Ectodermal cell (in vitro differentiated cells): ENCODE measurements around the gene ZNF333.

Experiments
- H3K27ac ChIP-seq: 2 replicates; pipeline ENCODE4 v1.7.0; 2013; ENCODE audit warnings: mild to moderate bottlenecking, low read depth, low read length; ENCODE audit not compliant: insufficient read depth, poor library complexity, severe bottlenecking
- H3K27me3 ChIP-seq: 2 replicates; pipeline ENCODE4 v1.7.0; 2013; ENCODE audit warnings: mild to moderate bottlenecking, low read length; ENCODE audit not compliant: insufficient read depth, control insufficient read depth, poor library complexity, severe bottlenecking
- H3K36me3 ChIP-seq: one replicate; pipeline ENCODE4 v1.7.0; 2013; ENCODE audit warnings: low read length; ENCODE audit not compliant: control insufficient read depth, insufficient read depth
- H3K4me1 ChIP-seq: one replicate; pipeline ENCODE4 v1.7.0; 2013; ENCODE audit warnings: low read length; ENCODE audit not compliant: control insufficient read depth, insufficient read depth
- H3K4me3 ChIP-seq: 2 replicates; pipeline ENCODE4 v1.7.0; 2013; ENCODE audit warnings: low read depth, low read length, control low read depth; ENCODE audit not compliant: insufficient read depth
- H3K9me3 ChIP-seq: 2 replicates; pipeline ENCODE4 v1.7.0; 2013; ENCODE audit warnings: mild to moderate bottlenecking, low read length, moderate library complexity; ENCODE audit not compliant: control insufficient read depth
- WGBS, 2 experiments: methylation state at CpG; one replicate each; pipeline ENCODE4 v1.1.7; 2013; ENCODE audit warnings: missing lambda C conversion rate in 2 of 2; 5-methylcytosine and 5-hydroxymethylcytosine counted together

ZNF333 gene

DNA sequence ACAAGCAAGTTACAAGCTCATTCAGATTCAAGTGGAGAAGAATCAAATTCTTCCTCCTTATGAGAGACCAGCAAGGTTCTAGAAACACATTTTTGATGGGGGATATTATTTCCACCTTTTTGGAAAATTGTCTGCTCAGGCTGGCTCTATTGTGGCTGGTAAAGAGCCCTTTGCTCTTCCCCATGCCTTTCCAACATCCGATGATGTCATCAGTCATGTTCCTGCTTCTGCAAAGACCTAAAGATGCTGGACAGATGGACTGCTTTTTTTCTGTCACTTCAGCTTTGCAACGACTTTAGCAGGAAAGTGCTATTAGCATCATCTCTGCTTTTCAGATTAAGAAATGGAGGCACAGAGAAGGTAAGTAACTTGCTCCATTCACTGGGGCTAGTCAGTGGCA lies 19.4 kb upstream of the ZNF333 start:
- 39 to 51% methylated on average over 2 of the region's 2 CpGs for WGBS, 2 experiments
- peaks cover 4% of the 10 kb centered on the region for H3K9me3 ChIP-seq

DNA sequence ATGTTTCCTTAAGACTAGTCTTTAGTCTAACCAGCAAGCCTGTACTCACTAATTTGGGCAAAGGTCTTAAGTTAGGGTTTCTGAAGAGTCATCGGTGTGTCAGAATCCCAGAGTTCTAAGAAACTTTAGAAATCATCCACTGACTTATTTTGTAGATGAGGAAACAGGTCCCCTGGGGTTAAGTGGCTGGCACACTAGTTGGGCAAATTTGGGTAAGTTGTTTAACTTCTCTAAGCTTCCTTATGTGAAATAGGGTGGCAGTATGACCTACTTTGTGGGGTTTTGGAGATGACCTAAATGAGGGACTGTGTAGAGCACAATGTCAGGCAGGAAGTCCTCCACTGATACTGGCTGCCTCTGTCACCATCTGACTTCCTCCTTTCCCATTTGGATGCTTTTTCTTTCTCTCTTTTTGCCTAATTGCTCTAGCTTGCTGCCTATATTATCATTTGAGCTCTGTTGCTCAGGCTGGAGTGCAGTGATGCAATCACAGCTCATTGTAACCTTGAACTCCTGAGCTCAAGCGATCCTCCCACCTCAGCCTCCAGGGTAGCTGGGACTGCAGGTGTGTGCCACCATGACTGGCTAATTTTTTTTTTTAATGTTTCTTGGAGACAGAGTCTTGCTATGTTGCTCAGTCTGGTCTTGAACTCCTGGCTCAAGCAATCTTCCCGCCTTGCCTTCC lies 17.5 kb upstream of the ZNF333 start:
- H3K27me3 ChIP-seq: no peaks in the 10 kb centered on the region
- no peak overlapping the region for H3K27ac ChIP-seq
- peaks cover 2% of the 10 kb centered on the region for H3K9me3 ChIP-seq
- no peaks in the 10 kb centered on the region for H3K4me1 ChIP-seq
- H3K4me3 ChIP-seq: no peak overlapping the region
- 72 to 76% methylated on average over 3 of the region's 3 CpGs for WGBS, 2 experiments
- no peaks in the 10 kb centered on the region for H3K36me3 ChIP-seq

More for the DNA sequence above, 19.4 kb upstream of the ZNF333 start:
- Histone ChIP-seq H3K27ac (no peak overlapping the region), H3K36me3 (no peaks in the 10 kb centered on the region), H3K4me1 (no peaks in the 10 kb centered on the region), H3K4me3 (no peak overlapping the region), H3K27me3 (no peaks in the 10 kb centered on the region)

DNA sequence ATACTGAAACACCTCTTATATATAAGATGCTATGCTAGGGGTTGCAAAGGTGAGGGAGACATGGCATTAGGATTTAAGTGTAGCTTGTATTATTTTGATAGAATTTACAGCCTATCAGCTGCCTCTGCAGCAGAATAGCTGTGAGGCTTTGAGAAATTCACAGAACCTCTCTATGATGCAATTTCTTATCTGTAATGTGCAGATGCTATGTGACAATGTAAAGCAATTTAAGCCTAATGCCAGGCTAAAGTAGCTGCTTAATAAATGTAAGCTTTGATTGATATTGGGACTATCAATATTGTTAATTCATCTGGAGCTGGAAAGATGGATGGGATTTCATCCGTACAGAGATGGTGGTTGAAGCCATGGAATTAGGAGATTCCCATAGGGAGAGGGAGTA lies 16.8 kb upstream of the ZNF333 start:
- no peaks in the 10 kb centered on the region for H3K4me1 ChIP-seq
- no peak overlapping the region for H3K27ac ChIP-seq
- 83 to 89% methylated on average over 1 of the region's 1 CpG for WGBS, 2 experiments
- H3K27me3 ChIP-seq: no peaks in the 10 kb centered on the region
- peaks cover 4% of the 10 kb centered on the region for H3K9me3 ChIP-seq
- H3K36me3 ChIP-seq: no peaks in the 10 kb centered on the region
- H3K4me3 ChIP-seq: no peak overlapping the region

DNA sequence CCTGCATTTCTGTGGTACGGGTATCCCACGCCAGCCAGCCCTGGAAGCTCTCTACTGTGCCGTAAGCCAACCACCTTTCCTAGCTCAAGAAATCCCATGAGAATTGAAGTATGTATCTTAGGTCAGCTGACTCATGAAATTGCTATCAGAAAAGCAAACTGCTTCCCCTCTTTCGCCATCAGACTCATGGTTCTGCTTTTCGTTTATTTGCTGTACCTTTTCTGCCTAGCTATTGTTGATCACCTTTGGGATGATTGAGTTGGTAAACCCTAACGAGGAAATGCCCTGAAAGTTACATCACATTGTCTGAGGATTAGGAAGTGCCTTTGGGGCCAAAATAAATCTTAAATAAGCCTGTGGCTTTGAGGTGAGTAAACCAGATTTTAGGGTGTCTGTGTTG lies 15.1 kb upstream of the ZNF333 start, which contains the start of gene ADGRE3:
TSS of gene ADGRE3 (minus strand) at position 81 of the 400 bp plus-strand sequence. CDS start at position 7, 74 bp downstream.
- 75 to 83% methylated on average over 6 of the region's 6 CpGs for WGBS, 2 experiments
- Histone ChIP-seq H3K27me3 (no peaks in the 10 kb centered on the region), H3K27ac (no peak within 1 kb of the TSS), H3K4me1 (no peaks in the 10 kb centered on the region), H3K4me3 (no peak within 1 kb of the TSS), H3K36me3 (no peaks in the 10 kb centered on the region), H3K9me3 (peaks cover 2% of the 10 kb centered on the region)

DNA sequence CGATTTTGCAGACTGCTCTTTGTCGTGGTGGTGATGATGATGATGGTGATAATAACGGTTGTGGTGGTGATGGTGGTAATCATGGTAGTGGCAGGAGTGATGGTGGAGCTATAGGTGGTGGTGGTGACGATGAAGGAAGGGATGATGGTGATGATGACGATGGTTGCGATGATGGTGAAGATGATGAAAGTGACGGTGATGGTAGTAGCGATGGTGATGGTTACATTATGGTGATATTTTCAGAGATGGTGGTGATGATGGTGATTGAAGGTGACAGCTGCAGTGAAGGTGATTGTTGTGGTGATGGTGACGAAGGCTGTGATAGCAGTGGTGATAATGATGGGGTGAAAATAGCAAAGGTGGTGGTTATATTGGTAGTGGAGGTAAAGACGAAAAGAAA lies 13.1 kb upstream of the ZNF333 start:
- Histone ChIP-seq H3K4me3 (no peak overlapping the region), H3K9me3 (peaks cover 2% of the 10 kb centered on the region), H3K27ac (no peak overlapping the region), H3K36me3 (no peaks in the 10 kb centered on the region), H3K27me3 (no peaks in the 10 kb centered on the region), H3K4me1 (no peaks in the 10 kb centered on the region)
- 78 to 79% methylated on average over 10 of the region's 10 CpGs for WGBS, 2 experiments

DNA sequence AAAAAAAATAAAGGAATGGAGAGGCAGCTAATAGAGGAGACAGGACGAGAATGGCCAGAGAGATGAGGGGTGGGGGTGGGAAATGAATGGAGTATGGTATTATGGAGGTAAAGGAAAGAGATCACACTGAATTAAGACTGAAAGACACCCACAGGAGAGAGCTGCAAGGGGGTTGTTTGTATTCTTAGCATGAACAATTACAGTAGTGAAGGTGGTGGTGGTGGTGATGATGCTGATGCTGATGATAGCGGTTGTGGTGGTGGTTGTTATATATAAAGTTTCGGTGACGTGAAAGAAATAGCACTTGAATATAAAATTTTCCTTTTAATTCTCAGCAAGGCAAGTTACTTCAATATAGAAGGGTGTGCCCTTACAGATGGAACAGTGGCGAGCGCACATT lies 12.4 kb upstream of the ZNF333 start:
- Histone ChIP-seq H3K27me3 (no peaks in the 10 kb centered on the region), H3K4me3 (no peak overlapping the region), H3K27ac (no peak overlapping the region), H3K36me3 (no peaks in the 10 kb centered on the region), H3K4me1 (no peaks in the 10 kb centered on the region), H3K9me3 (peaks cover 2% of the 10 kb centered on the region)
- WGBS, 2 experiments: 81 to 84% methylated on average over 6 of the region's 6 CpGs

DNA sequence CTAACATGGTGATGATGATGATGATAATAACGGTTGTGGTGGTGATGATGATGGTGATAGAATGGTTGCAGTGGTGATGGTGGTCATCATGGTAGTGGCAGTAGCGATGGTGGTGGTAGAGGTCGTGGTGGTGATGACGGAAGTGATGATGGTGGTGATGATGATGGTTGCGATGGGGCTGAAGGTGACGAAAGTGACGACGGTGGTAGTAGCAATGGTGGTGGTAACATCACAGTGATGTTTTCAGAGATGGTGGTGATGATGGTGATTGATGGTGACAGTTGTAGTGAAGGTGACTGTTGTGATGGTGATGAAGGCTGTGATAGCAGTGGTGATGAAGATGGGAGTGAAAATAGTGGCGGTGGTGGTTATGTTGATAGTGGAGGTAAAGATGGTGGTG lies 11.6 kb upstream of the ZNF333 start:
- Histone ChIP-seq H3K9me3 (peaks cover 2% of the 10 kb centered on the region), H3K27me3 (no peaks in the 10 kb centered on the region), H3K36me3 (no peaks in the 10 kb centered on the region), H3K27ac (no peak overlapping the region), H3K4me1 (no peaks in the 10 kb centered on the region), H3K4me3 (no peak overlapping the region)
- WGBS, 2 experiments: 78 to 85% methylated on average over 9 of the region's 9 CpGs

DNA sequence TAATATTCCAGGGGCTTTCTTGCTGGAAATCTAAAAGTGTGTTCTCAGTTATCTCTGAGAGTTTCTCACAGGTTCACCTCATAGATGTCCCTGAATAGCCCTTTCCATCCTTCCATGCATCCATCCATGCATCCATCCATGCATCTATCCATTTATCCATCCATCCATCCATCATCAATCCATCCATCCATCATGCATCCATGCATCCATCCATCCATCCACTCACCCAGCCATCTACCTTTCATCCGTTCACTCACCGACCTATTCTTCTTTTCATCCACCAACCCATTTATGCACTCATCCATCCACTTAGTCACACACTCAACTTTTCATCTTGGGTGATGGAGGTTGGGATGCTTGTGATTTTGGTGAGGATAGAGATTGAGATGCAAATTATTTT lies 7.8 kb upstream of the ZNF333 start:
- WGBS, 2 experiments: 81 to 97% methylated on average over 2 of the region's 2 CpGs
- Histone ChIP-seq H3K27ac (no peak overlapping the region), H3K9me3 (peaks cover 2% of the 10 kb centered on the region), H3K4me3 (no peak overlapping the region), H3K27me3 (no peaks in the 10 kb centered on the region), H3K36me3 (no peaks in the 10 kb centered on the region), H3K4me1 (no peaks in the 10 kb centered on the region)

DNA sequence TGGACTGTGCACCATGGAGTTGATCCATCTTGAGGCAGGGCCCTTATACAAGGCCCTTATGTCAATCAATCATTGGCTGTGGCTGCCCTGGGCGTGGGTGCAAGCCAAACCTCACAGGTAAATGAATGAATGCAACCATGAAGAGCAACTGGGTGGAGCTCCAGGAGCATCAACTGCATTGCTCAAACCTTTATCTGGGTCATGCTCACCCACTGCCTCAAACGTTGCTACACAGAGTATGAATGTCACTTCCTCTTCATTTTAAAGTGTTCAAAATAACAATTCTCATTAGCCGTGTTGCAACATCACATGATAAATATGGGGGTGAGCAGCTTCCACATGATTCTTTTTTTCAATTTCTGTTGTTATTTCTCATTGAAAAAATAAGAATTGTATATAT lies 6.4 kb upstream of the ZNF333 start:
- no peaks in the 10 kb centered on the region for H3K9me3 ChIP-seq
- 53 to 56% methylated on average over 3 of the region's 3 CpGs for WGBS, 2 experiments
- no peak overlapping the region for H3K4me3 ChIP-seq
- no peaks in the 10 kb centered on the region for H3K36me3 ChIP-seq
- no peaks in the 10 kb centered on the region for H3K27me3 ChIP-seq
- no peak overlapping the region for H3K27ac ChIP-seq
- H3K4me1 ChIP-seq: no peaks in the 10 kb centered on the region

DNA sequence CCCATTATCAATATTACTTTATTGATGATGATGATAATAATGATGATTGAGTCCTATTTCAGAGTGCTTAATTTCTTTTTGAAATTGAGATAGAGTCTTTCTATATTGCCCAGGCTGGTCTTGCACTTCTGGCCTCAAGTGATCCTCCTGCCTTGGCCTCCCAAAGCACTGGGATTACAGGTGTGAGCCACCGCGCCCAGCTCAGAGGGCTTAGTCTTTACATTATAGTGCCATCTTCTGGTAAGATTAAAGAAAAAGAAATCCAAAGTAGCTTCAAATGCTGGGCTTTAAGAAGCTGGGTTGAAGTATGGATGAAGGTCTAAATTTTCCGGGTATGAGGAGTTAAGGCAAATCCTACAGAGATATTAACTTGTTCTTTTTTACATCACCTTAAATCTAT lies 3.4 kb upstream of the ZNF333 start:
- H3K27me3 ChIP-seq: no peaks in the 10 kb centered on the region
- WGBS, 2 experiments: 15 to 25% methylated on average over 2 of the region's 3 CpGs
- H3K4me3 ChIP-seq: no peak overlapping the region
- H3K27ac ChIP-seq: no peak overlapping the region
- H3K36me3 ChIP-seq: no peaks in the 10 kb centered on the region
- H3K4me1 ChIP-seq: no peaks in the 10 kb centered on the region
- H3K9me3 ChIP-seq: no peaks in the 10 kb centered on the region
